ENCODE results near the gene ANKLE2. TPM values are rescaled to one million over a fixed set of nuclear protein-coding genes. Genes with fewer than 3 reads are reported as not detected.
"Not testable (repeated sequence)": the region's sequence is repeated elsewhere in the genome, so short reads cannot be mapped to it uniquely, and the experiment has no call there.

Gene ANKLE2
- total RNA-seq (10 to 100 TPM; 20.0 to 31.2 (median 22.8) TPM), polyA plus RNA-seq (10 to 100 TPM; 22.8 to 39.6 TPM)

DNA sequence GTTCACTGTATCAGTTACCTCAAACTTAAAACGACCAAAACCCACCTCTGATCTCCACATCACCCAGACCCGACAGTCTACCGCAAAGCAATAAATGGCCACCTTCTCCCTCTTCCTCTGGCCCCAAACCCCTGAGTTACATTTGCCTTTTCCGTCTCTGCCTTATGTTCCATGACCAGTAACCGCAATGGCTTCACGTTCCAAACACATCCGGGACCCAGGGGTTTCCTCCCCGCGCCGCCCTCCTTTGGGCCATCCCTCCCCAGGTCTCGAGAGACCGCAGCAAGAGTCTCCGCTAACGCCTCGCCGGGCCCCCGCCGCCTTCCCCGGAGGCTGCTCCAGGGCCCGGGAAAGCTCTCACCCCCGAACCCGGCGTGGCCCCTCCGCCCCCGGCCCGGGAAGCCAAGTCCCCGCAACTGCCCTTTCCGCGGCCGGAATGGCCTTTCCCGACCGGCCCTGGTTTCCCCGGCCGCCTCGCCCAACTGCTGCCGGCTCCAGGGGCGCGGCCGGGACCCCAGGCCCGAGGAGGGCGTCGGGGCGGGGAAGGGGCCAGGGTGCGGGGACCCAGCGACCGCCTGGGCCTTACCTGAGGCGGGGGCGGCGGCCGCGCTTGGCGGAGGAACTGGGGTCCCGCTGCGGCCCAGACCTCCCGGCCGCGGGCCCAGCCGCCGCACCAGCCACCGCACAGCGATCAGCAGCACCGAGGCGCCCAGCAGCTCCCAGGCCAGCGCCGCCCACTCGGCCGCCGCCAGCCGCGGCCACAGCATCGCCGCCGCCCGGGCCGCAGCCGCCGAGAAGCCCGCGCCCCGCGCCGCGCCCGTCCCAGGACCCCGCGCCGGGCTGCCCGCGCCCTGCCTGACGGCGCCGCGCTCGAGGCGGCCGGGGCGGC lies at the start of gene ANKLE2:
Gene ANKLE2 (minus strand): TSS at position 801 of the 889 bp plus-strand sequence. CDS start 34 bp downstream, at position 767.
- peak within 1 kb of the TSS; percentile 76 to 93 (median 86) for H3K27ac ChIP-seq
- 1 to 2% methylated on average over 36 to 97 of the region's 97 CpGs for WGBS, 2 donors
- FAIRE-seq = no peak
- no peaks in the 10 kb centered on the region for H3K27me3 ChIP-seq
- no peaks in the 10 kb centered on the region for H3K36me3 ChIP-seq
- intact Hi-C loops (cut with DNase I) = no loop called here
- TF ChIP-seq, protein P1, sequence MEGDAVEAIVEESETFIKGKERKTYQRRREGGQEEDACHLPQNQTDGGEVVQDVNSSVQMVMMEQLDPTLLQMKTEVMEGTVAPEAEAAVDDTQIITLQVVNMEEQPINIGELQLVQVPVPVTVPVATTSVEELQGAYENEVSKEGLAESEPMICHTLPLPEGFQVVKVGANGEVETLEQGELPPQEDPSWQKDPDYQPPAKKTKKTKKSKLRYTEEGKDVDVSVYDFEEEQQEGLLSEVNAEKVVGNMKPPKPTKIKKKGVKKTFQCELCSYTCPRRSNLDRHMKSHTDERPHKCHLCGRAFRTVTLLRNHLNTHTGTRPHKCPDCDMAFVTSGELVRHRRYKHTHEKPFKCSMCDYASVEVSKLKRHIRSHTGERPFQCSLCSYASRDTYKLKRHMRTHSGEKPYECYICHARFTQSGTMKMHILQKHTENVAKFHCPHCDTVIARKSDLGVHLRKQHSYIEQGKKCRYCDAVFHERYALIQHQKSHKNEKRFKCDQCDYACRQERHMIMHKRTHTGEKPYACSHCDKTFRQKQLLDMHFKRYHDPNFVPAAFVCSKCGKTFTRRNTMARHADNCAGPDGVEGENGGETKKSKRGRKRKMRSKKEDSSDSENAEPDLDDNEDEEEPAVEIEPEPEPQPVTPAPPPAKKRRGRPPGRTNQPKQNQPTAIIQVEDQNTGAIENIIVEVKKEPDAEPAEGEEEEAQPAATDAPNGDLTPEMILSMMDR (IDR thresholded peaks at IDR 0.05) = no peak
- peak; percentile 31 to 64 (median 46) for ATAC-seq
- peak in 5 of 6 donors; percentile 44 to 83 (median 61) for DNase-seq
- H3K4me3 ChIP-seq = peak within 1 kb of the TSS; percentile 89 to 97 (median 92)
- peaks cover 0 to 12% (median 0%) of the 10 kb centered on the region in 3 donors for H3K4me1 ChIP-seq
- no peaks in the 10 kb centered on the region for H3K9me3 ChIP-seq

- 81 to 86% methylated on average over 12 to 13 of the region's 13 CpGs for whole genome bisulfite sequencing, 2 donors
- FAIRE-seq; H3K4me3 ChIP-seq; intact Hi-C loops (cut with DNase I); H3K27me3 ChIP-seq; ATAC-seq; H3K4me1 ChIP-seq; H3K27ac ChIP-seq; H3K9me3 ChIP-seq: not testable (repeated sequence)
- peaks cover 2 to 59% (median 25%) of the 10 kb centered on the region in 3 donors for H3K36me3 ChIP-seq
- DNase-seq = peak in 1 of 6 donors; percentile 8
These were observed 47.8 kb upstream of the ANKLE2 start for GRCh38 chr12:132809391-132809790.

DNA sequence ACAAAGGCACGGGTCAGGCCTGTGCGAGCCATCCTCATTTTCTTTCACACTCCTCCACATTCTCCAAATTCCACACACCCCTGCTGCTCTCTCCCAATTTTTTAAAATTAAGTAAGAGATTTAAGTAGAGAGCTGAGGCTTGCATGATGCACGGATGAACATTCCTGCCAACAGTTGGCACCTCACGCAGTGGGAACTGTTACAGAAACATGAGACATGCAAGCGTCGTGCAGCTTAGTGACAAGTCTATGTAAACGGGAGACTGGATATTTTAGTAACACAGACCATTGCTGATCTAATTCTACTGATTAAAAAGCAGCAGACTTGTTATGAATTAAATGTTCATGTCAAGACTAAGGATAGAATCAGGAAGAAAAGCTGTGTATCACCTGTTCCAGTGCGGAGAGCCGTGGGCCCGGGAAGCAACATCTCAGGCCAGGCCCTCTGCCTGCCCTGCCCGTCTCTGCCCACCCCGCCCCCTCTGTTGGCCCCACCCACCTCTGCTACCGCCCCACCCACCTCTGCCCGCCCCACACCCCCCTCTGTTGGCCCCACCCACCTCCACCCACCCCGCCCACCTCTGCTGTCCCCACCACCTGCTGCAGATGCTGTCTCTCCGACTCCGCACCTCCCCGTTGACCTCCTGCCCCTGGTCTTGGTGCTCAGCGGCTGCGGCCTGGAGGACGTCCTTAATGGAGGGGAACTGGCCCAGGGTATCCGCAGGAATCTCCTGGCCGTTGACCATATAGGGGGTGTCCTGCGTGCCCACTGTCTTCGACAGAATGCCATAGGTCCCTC lies 45.9 kb upstream of the ANKLE2 start:
- peak in 1 of 6 donors; percentile 13 for DNase-seq
- Histone ChIP-seq H3K27me3 (no peaks in the 10 kb centered on the region), H3K36me3 (peaks cover 2 to 61% (median 13%) of the 10 kb centered on the region in 3 donors), H3K4me3 (no peak overlapping the region), H3K27ac (no peak overlapping the region), H3K4me1 (no peaks in the 10 kb centered on the region), H3K9me3 (no peaks in the 10 kb centered on the region)
- TF ChIP-seq, protein P1 (IDR thresholded peaks at IDR 0.05) = no peak
- FAIRE-seq = no peak
- no peak for ATAC-seq
- 79 to 80% methylated on average over 23 to 25 of the region's 25 CpGs for WGBS, 2 donors
- intact Hi-C loops (cut with DNase I) = no loop called here

- peak in 1 of 6 donors; percentile 13 for DNase-seq
- WGBS, 2 donors = 90 to 92% methylated on average over 18 of the region's 18 CpGs
- ATAC-seq = no peak
- Histone ChIP-seq H3K4me3 (no peak overlapping the region), H3K36me3 (peaks cover 2 to 60% (median 9%) of the 10 kb centered on the region in 3 donors), H3K27ac (no peak overlapping the region), H3K4me1 (no peaks in the 10 kb centered on the region), H3K9me3 (no peaks in the 10 kb centered on the region), H3K27me3 (no peaks in the 10 kb centered on the region)
- TF ChIP-seq, protein P1 (IDR thresholded peaks at IDR 0.05) = no peak
- intact Hi-C loops (cut with DNase I) = no loop called here
- no peak for FAIRE-seq
These were observed 45.2 kb upstream of the ANKLE2 start for GRCh38 chr12:132806857-132807256.

GRCh38 chr12:132804426-132804861 lies 42.8 kb upstream of the ANKLE2 start:
- Histone ChIP-seq H3K4me3 (no peak overlapping the region), H3K4me1 (no peaks in the 10 kb centered on the region), H3K27ac (no peak overlapping the region), H3K36me3 (peaks cover 0 to 79% (median 21%) of the 10 kb centered on the region in 3 donors), H3K9me3 (no peaks in the 10 kb centered on the region), H3K27me3 (no peaks in the 10 kb centered on the region)
- TF ChIP-seq, protein P1 (IDR thresholded peaks at IDR 0.05) = no peak
- FAIRE-seq (no peak), ATAC-seq (peak in 3 of 4 donors; percentile 35 to 60 (median 49)), DNase-seq (peak in 1 of 6 donors; percentile 57)
- 77 to 91% methylated on average over 12 to 16 of the region's 16 CpGs for WGBS, 2 donors
- intact Hi-C loops (cut with DNase I) = no loop called here

Data from pancreas (tissue), 10 donors.